Trophoblast cell (in vitro differentiated cells and primary cell): ENCODE measurements around the gene CUTA.

ENCODE experiments used
- DNase-seq, 2 donors: peaks; one replicate each; pipeline ENCODE4 v3.0.0-alpha.2; 2016
- H2AFZ ChIP-seq: 2 replicates; pipeline ENCODE4 v1.6.1; 2013; ENCODE audit warnings: low read length, moderate library complexity, mild to moderate bottlenecking; ENCODE audit not compliant: insufficient read depth, poor library complexity
- H2AK5ac ChIP-seq: 2 replicates; pipeline ENCODE4 v1.6.1; 2013; ENCODE audit warnings: mild to moderate bottlenecking, low read length
- H2BK120ac ChIP-seq: 2 replicates; pipeline ENCODE4 v1.6.1; 2013; ENCODE audit warnings: low read length, mild to moderate bottlenecking, moderate library complexity; ENCODE audit not compliant: insufficient read depth, poor library complexity
- H2BK12ac ChIP-seq: 2 replicates; pipeline ENCODE4 v1.6.1; 2013; ENCODE audit warnings: mild to moderate bottlenecking, low read length, moderate library complexity
- H2BK5ac ChIP-seq: 2 replicates; pipeline ENCODE4 v1.6.1; 2013; ENCODE audit warnings: low read length, low read depth, moderate library complexity, mild to moderate bottlenecking; ENCODE audit not compliant: poor library complexity
- H3K14ac ChIP-seq: 2 replicates; pipeline ENCODE4 v1.6.1; 2013; ENCODE audit warnings: mild to moderate bottlenecking, low read length
- H3K18ac ChIP-seq: 2 replicates; pipeline ENCODE4 v1.6.1; 2013; ENCODE audit warnings: mild to moderate bottlenecking, low read length
- H3K23ac ChIP-seq: 2 replicates; pipeline ENCODE4 v1.6.1; 2013; ENCODE audit warnings: low read length
- H3K27ac ChIP-seq: 2 replicates; pipeline ENCODE4 v1.5.1; 2013; ENCODE audit warnings: low read depth, mild to moderate bottlenecking, inconsistent platforms, low read length, moderate library complexity
- H3K27me3 ChIP-seq: 2 replicates; pipeline ENCODE4 v1.6.1; 2013; ENCODE audit warnings: inconsistent platforms, mild to moderate bottlenecking, low read length, moderate library complexity; ENCODE audit not compliant: insufficient read depth
- H3K36me3 ChIP-seq, 2 experiments: 1 replicate in 1 of 2; 2 replicates in 1 of 2; pipeline ENCODE4 v1.6.1; 2013; ENCODE audit warnings: low read length in 2 of 2, mild to moderate bottlenecking in 2 of 2, moderate library complexity in 1 of 2; ENCODE audit not compliant: insufficient read depth in 2 of 2, control insufficient read depth in 1 of 2
- H3K4ac ChIP-seq: 2 replicates; pipeline ENCODE4 v1.6.1; 2013; ENCODE audit warnings: low read depth, mild to moderate bottlenecking, low read length, moderate library complexity
- H3K4me1 ChIP-seq, 2 experiments: 1 replicate in 1 of 2; 2 replicates in 1 of 2; pipeline ENCODE4 v1.6.1; 2013; ENCODE audit warnings: low read length in 2 of 2, mild to moderate bottlenecking in 2 of 2, moderate library complexity in 1 of 2; ENCODE audit not compliant: insufficient read depth in 2 of 2, control insufficient read depth in 1 of 2
- H3K4me2 ChIP-seq: 2 replicates; pipeline ENCODE4 v1.6.1; 2013; ENCODE audit warnings: inconsistent platforms, mild to moderate bottlenecking, low read length, moderate library complexity
- H3K4me3 ChIP-seq: 2 replicates; pipeline ENCODE4 v1.5.1; 2013; ENCODE audit warnings: mild to moderate bottlenecking, low read depth, low read length, inconsistent platforms
- H3K79me1 ChIP-seq: one replicate; pipeline ENCODE4 v1.6.1; 2013; ENCODE audit warnings: low read length
- H3K79me2 ChIP-seq: 2 replicates; pipeline ENCODE4 v1.6.1; 2013; ENCODE audit warnings: low read length, mild to moderate bottlenecking; ENCODE audit not compliant: control insufficient read depth, insufficient read depth, poor library complexity
- H3K9ac ChIP-seq: 2 replicates; pipeline ENCODE4 v1.6.1; 2013; ENCODE audit warnings: mild to moderate bottlenecking, low read length
- H3K9me3 ChIP-seq: 2 replicates; pipeline ENCODE4 v1.6.1; 2013; ENCODE audit warnings: low read depth, mild to moderate bottlenecking, control low read depth, inconsistent platforms, low read length; ENCODE audit not compliant: insufficient read depth
- H4K12ac ChIP-seq: 2 replicates; pipeline ENCODE4 v1.6.1; 2013; ENCODE audit warnings: low read depth, mild to moderate bottlenecking, low read length, moderate library complexity
- H4K8ac ChIP-seq: 2 replicates; pipeline ENCODE4 v1.6.1; 2013; ENCODE audit warnings: low read depth, mild to moderate bottlenecking, low read length, moderate library complexity
- H4K91ac ChIP-seq: one replicate; pipeline ENCODE4 v1.6.1; 2013; ENCODE audit warnings: low read depth, mild to moderate bottlenecking, low read length, moderate library complexity
- WGBS: extraction: QIAGEN DNeasy Blood & Tissue Kit; methylation state at CpG from one replicate; pipeline ENCODE4 v1.1.7; 2013; ENCODE audit warnings: missing lambda C conversion rate; ENCODE audit not compliant: insufficient read length, insufficient coverage; ENCODE audit errors: extremely low coverage; 5-methylcytosine and 5-hydroxymethylcytosine counted together

CUTA gene

DNA sequence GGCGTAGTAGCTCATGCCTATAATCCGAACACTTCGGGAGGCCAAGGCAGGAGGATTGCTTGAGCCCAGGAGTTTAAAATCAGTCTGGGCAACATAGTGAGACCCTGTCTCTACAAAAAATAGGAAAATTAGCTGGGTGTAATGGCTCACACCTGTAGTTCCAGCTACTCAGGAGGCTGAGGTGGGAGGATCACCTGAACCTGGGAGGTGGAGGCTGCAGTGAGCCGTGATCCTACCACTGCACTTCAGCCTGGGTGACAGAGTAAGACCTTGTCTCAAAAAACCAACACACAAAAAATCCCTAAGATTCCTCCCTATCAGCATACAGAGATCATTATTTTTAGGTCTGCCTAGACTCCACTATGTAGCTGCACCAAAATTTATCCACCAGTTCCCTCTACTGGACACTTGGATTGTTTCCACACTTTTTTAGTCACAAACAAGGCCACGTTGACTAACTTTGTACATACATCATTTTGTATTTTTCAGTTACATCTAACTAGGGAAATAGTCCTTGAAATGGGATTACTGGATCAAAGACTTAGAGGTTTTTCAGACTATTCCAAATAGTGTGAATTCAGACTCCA lies 10.7 kb downstream of the CUTA start:
- no peak overlapping the region for H3K27ac ChIP-seq
- H2BK12ac ChIP-seq = no peak overlapping the region
- H3K79me1 ChIP-seq = peaks cover 10% of the 10 kb centered on the region
- H3K79me2 ChIP-seq = peaks cover 6% of the 10 kb centered on the region
- H3K36me3 ChIP-seq = peaks cover 41 to 45% of the 10 kb centered on the region in 2 experiments
- H3K23ac ChIP-seq = no peak overlapping the region
- H3K9ac ChIP-seq = no peak overlapping the region
- no CpG with 5 or more reads among the region's 5 CpGs for WGBS
- no peak overlapping the region for H3K18ac ChIP-seq
- H3K4ac ChIP-seq = no peak overlapping the region
- H2BK120ac ChIP-seq = no peak overlapping the region
- H2AK5ac ChIP-seq = no peak overlapping the region
- no peak overlapping the region for H2BK5ac ChIP-seq
- H3K14ac ChIP-seq = no peak overlapping the region
- no peak overlapping the region for H4K91ac ChIP-seq
- H4K8ac ChIP-seq = no peak overlapping the region
- H4K12ac ChIP-seq = no peak overlapping the region
- peaks cover 3% of the 10 kb centered on the region for H3K9me3 ChIP-seq
- H2AFZ ChIP-seq = no peak overlapping the region
- peak in 1 of 2 donors; percentile 63 for DNase-seq
- no peaks in the 10 kb centered on the region for H3K27me3 ChIP-seq
- H3K4me2 ChIP-seq = no peak overlapping the region
- H3K4me1 ChIP-seq = peaks cover 2 to 6% of the 10 kb centered on the region in 2 experiments
- H3K4me3 ChIP-seq = no peak overlapping the region

DNA sequence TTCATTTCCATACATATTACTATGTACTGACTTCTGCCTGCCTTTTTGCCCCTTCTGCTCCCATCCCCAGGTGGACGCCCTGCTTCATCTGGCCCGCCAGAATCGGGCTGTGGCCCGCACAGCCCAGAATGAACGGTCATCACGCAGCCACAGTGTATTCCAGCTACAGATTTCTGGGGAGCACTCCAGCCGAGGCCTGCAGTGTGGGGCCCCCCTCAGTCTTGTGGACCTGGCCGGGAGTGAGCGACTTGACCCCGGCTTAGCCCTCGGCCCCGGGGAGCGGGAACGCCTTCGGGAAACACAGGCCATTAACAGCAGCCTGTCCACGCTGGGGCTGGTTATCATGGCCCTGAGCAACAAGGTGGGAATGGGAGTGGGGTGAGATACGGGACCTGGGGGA lies 11.8 kb downstream of the CUTA start:
- no peak overlapping the region for H3K4me2 ChIP-seq
- H3K27ac ChIP-seq = no peak overlapping the region
- peaks cover 7% of the 10 kb centered on the region for H3K79me1 ChIP-seq
- no peak overlapping the region for H3K14ac ChIP-seq
- no peak overlapping the region for H3K18ac ChIP-seq
- H2BK120ac ChIP-seq = no peak overlapping the region
- H3K23ac ChIP-seq = no peak overlapping the region
- H2BK5ac ChIP-seq = no peak overlapping the region
- H3K9me3 ChIP-seq = peaks cover 3% of the 10 kb centered on the region
- WGBS = no CpG with 5 or more reads among the region's 17 CpGs
- H3K79me2 ChIP-seq = peaks cover 4% of the 10 kb centered on the region
- no peak overlapping the region for H2BK12ac ChIP-seq
- H3K4me3 ChIP-seq = no peak overlapping the region
- H3K36me3 ChIP-seq = peaks cover 41 to 47% of the 10 kb centered on the region in 2 experiments
- no peak overlapping the region for H4K12ac ChIP-seq
- H3K27me3 ChIP-seq = no peaks in the 10 kb centered on the region
- peaks cover 2 to 4% of the 10 kb centered on the region in 2 experiments for H3K4me1 ChIP-seq
- H3K4ac ChIP-seq = no peak overlapping the region
- H2AFZ ChIP-seq = no peak overlapping the region
- no peak overlapping the region for H2AK5ac ChIP-seq
- H4K91ac ChIP-seq = no peak overlapping the region
- no peak overlapping the region for H3K9ac ChIP-seq
- no peak for DNase-seq
- no peak overlapping the region for H4K8ac ChIP-seq

DNA sequence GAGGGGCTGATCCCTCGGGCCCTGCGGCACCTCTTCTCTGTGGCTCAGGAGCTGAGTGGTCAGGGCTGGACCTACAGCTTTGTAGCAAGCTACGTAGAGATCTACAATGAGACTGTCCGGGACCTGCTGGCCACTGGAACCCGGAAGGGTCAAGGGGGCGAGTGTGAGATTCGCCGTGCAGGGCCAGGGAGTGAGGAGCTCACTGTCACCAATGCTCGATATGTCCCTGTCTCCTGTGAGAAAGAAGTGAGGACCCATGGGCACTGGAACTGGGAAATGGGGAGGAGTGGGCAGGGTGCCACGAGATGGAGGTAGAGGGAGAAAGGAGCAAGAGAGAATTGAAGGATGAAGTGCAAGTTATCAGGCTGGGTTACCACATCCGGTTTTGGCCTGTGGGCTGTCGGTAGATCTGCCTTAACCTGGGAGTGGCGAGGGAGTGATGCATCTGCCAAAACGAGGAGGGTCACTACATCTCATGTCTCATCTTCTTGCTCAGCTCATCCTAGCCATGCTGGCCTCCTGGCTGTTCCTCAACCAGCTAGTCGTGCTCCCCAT lies 12.4 kb downstream of the CUTA start:
- Histone ChIP-seq H3K79me2 (no peaks in the 10 kb centered on the region), H3K27me3 (no peaks in the 10 kb centered on the region), H3K18ac (no peak overlapping the region), H4K8ac (no peak overlapping the region), H2BK5ac (no peak overlapping the region), H3K79me1 (peaks cover 3% of the 10 kb centered on the region), H3K4ac (no peak overlapping the region), H3K4me2 (no peak overlapping the region), H3K36me3 (peaks cover 41 to 48% of the 10 kb centered on the region in 2 experiments), H3K9ac (no peak overlapping the region), H4K91ac (no peak overlapping the region), H4K12ac (no peak overlapping the region), H2BK12ac (no peak overlapping the region), H3K14ac (no peak overlapping the region), H3K23ac (no peak overlapping the region), H2AK5ac (no peak overlapping the region), H2BK120ac (no peak overlapping the region), H3K4me1 (peaks cover 2 to 4% of the 10 kb centered on the region in 2 experiments), H2AFZ (no peak overlapping the region), H3K4me3 (no peak overlapping the region), H3K27ac (no peak overlapping the region), H3K9me3 (peaks cover 3% of the 10 kb centered on the region)
- WGBS = no CpG with 5 or more reads among the region's 15 CpGs
- no peak for DNase-seq

DNA sequence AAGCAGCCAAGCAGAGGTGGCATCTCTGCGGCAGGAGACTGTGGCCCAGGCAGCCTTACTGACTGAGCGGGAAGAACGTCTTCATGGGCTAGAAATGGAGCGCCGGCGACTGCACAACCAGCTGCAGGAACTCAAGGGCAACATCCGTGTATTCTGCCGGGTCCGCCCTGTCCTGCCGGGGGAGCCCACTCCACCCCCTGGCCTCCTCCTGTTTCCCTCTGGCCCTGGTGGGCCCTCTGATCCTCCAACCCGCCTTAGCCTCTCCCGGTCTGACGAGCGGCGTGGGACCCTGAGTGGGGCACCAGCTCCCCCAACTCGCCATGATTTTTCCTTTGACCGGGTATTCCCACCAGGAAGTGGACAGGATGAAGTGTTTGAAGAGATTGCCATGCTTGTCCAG lies 13.0 kb downstream of the CUTA start:
- H3K4me2 ChIP-seq = no peak overlapping the region
- no peak overlapping the region for H3K4ac ChIP-seq
- H3K79me2 ChIP-seq = no peaks in the 10 kb centered on the region
- peaks cover 2 to 4% of the 10 kb centered on the region in 2 experiments for H3K4me1 ChIP-seq
- no peak overlapping the region for H4K12ac ChIP-seq
- H2BK120ac ChIP-seq = no peak overlapping the region
- H3K9me3 ChIP-seq = peaks cover 3% of the 10 kb centered on the region
- no peak overlapping the region for H3K23ac ChIP-seq
- H3K9ac ChIP-seq = no peak overlapping the region
- no peak overlapping the region for H3K18ac ChIP-seq
- H3K27ac ChIP-seq = no peak overlapping the region
- H3K4me3 ChIP-seq = no peak overlapping the region
- H4K91ac ChIP-seq = no peak overlapping the region
- H3K27me3 ChIP-seq = no peaks in the 10 kb centered on the region
- H2BK5ac ChIP-seq = no peak overlapping the region
- no peak overlapping the region for H4K8ac ChIP-seq
- no peak overlapping the region for H2AK5ac ChIP-seq
- no peak overlapping the region for H2BK12ac ChIP-seq
- WGBS = no CpG with 5 or more reads among the region's 17 CpGs
- H2AFZ ChIP-seq = no peak overlapping the region
- H3K79me1 ChIP-seq = peaks cover 2% of the 10 kb centered on the region
- H3K36me3 ChIP-seq = peaks cover 45 to 52% of the 10 kb centered on the region in 2 experiments
- no peak overlapping the region for H3K14ac ChIP-seq
- DNase-seq = no peak
